ENCODE data around the gene SOX8.

- TF ChIP-seq CTCF (IDR thresholded peaks at IDR 0.05; ENCODE audit: low read length) (no peak), EZH2 (optimal IDR thresholded peaks at IDR 0.05; ENCODE audit: low read depth, low read length) (no peak), EZH2phosphoT487 (IDR thresholded peaks at IDR 0.05; ENCODE audit: low read length) (no peak)
Measured at GRCh38 chr16:959232-960040, 22.1 kb upstream of the SOX8 start.
